ENCODE data around the gene OR52E4. TPM values are rescaled to one million over a fixed set of nuclear protein-coding genes. Genes with fewer than 3 reads are reported as not detected.

The OR52E4 gene
- total RNA-seq = not detected
- not detected for polyA plus RNA-seq (ENCODE audit: insufficient read length in 2 of 2)
- long read RNA-seq, donor 1 = 0 reads
- long read RNA-seq, donor 2 = 0 reads
- long read RNA-seq, donor 3 = 0 reads
- long read RNA-seq, donor 4 = 0 reads

- no peaks in the 10 kb centered on the region for H3K36me3 ChIP-seq (ENCODE audit: control insufficient read depth, insufficient read depth, low read length)
- H3K9me3 ChIP-seq (ENCODE audit: control insufficient read depth, insufficient read depth, low read length) = no peaks in the 10 kb centered on the region
- H3K4me3 ChIP-seq (ENCODE audit: low read depth, low read length) = no peak within 1 kb of the TSS
- no peak for DNase-seq (ENCODE audit: low read depth in 4 of 6, low spot score in 6 of 6)
- 80% methylated on average over 1 of the region's 4 CpGs for WGBS (ENCODE audit: insufficient coverage)
- no peaks in the 10 kb centered on the region for H3K4me1 ChIP-seq (ENCODE audit: control insufficient read depth, insufficient read depth, low read length)
- no peaks in the 10 kb centered on the region for H3K27me3 ChIP-seq (ENCODE audit: control insufficient read depth, insufficient read depth, low read length)
- no peak within 1 kb of the TSS for H3K27ac ChIP-seq (ENCODE audit: low read depth, low read length)
Measured at GRCh38 chr11:5880329-5880728, at the start of gene OR52E4. Gene OR52E4, plus strand, starts transcription at chr11:5880629. Its CDS starts 3,664 bp downstream, at chr11:5884293.

DNA sequence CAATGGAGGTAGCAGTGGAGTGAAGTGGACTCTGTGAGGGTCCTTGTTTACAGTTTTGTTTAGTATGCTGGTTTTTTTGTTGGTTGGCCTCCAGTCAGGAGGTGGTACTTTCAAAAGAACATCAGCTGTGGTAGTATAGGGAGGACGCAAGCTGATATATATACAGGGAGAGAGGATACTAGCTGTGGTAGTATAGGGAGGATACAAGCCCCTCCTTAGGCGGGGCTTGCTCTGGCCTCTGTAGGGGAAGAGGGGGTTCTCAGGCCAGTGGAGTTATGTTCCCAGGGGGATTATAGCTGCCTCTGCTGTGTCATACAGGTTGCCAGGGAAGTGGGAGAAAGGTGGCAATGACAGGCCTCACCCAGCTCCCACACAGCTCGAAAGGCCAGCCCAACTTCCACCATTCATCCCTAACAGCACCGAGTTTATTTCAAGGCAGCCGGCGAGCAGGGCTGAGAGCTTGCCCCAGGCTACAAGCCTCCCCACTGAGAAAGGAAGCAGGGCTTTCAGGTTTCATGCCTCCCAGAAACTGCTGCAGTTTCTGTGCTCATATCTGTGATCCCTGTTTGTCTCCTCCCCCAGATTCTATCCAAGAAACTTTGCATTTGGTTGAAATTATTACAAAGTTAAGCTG lies 49.1 kb upstream of the OR52E4 start:
- Histone ChIP-seq H3K36me3 (ENCODE audit: control insufficient read depth, insufficient read depth, low read length) (no peaks in the 10 kb centered on the region), H3K4me3 (ENCODE audit: low read depth, low read length) (no peak overlapping the region), H3K9me3 (ENCODE audit: control insufficient read depth, insufficient read depth, low read length) (no peaks in the 10 kb centered on the region), H3K27ac (ENCODE audit: low read depth, low read length) (no peak overlapping the region), H3K4me1 (ENCODE audit: control insufficient read depth, insufficient read depth, low read length) (no peaks in the 10 kb centered on the region), H3K27me3 (ENCODE audit: control insufficient read depth, insufficient read depth, low read length) (no peaks in the 10 kb centered on the region)
- DNase-seq (ENCODE audit: low read depth in 4 of 6, low spot score in 6 of 6) = no peak
- 76% methylated on average over 4 of the region's 6 CpGs for WGBS (ENCODE audit: insufficient coverage)

DNA sequence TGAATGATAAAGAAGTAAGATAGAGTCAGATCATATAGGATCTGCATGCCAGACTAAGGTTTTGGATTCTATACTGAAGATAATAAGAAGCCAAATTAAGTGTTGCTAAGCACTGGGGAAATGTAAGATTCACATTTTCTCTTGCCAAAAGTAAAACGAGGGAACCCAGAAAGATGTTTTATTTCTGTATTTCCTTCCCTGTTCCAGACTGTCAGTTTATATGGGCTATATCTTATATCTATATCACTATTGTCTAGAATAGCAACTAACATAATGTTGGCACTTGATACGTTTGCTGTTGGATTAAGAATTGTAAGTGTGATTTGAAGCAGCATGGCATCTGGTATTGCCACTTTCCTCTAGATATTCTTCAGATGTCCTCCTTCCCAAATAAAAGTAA lies 47.0 kb upstream of the OR52E4 start:
- H3K36me3 ChIP-seq (ENCODE audit: control insufficient read depth, insufficient read depth, low read length) = no peaks in the 10 kb centered on the region
- no peaks in the 10 kb centered on the region for H3K9me3 ChIP-seq (ENCODE audit: control insufficient read depth, insufficient read depth, low read length)
- H3K27ac ChIP-seq (ENCODE audit: low read depth, low read length) = no peak overlapping the region
- no peaks in the 10 kb centered on the region for H3K4me1 ChIP-seq (ENCODE audit: control insufficient read depth, insufficient read depth, low read length)
- WGBS (ENCODE audit: insufficient coverage) = no CpG with 5 or more reads among the region's 2 CpGs
- no peak overlapping the region for H3K4me3 ChIP-seq (ENCODE audit: low read depth, low read length)
- DNase-seq (ENCODE audit: low read depth in 4 of 6, low spot score in 6 of 6) = peak in 1 of 6 donors; percentile 68
- no peaks in the 10 kb centered on the region for H3K27me3 ChIP-seq (ENCODE audit: control insufficient read depth, insufficient read depth, low read length)

- Histone ChIP-seq H3K4me3 (ENCODE audit: low read depth, low read length) (no peak overlapping the region), H3K4me1 (ENCODE audit: control insufficient read depth, insufficient read depth, low read length) (no peaks in the 10 kb centered on the region), H3K27ac (ENCODE audit: low read depth, low read length) (no peak overlapping the region), H3K9me3 (ENCODE audit: control insufficient read depth, insufficient read depth, low read length) (no peaks in the 10 kb centered on the region), H3K27me3 (ENCODE audit: control insufficient read depth, insufficient read depth, low read length) (no peaks in the 10 kb centered on the region), H3K36me3 (ENCODE audit: control insufficient read depth, insufficient read depth, low read length) (no peaks in the 10 kb centered on the region)
- WGBS (ENCODE audit: insufficient coverage) = no CpG with 5 or more reads among the region's 2 CpGs
- DNase-seq (ENCODE audit: low read depth in 4 of 6, low spot score in 6 of 6) = no peak
Measured at GRCh38 chr11:5837695-5838094, 42.7 kb upstream of the OR52E4 start.

GRCh38 chr11:5841797-5842196 lies 38.6 kb upstream of the OR52E4 start, which contains the start of gene OR52E6:
Gene OR52E6, minus strand, starts transcription at chr11:5841897. Its CDS starts 0 bp downstream, at chr11:5841897.
- Histone ChIP-seq H3K36me3 (ENCODE audit: control insufficient read depth, insufficient read depth, low read length) (no peaks in the 10 kb centered on the region), H3K27me3 (ENCODE audit: control insufficient read depth, insufficient read depth, low read length) (no peaks in the 10 kb centered on the region), H3K9me3 (ENCODE audit: control insufficient read depth, insufficient read depth, low read length) (no peaks in the 10 kb centered on the region), H3K4me3 (ENCODE audit: low read depth, low read length) (no peak within 1 kb of the TSS), H3K4me1 (ENCODE audit: control insufficient read depth, insufficient read depth, low read length) (no peaks in the 10 kb centered on the region), H3K27ac (ENCODE audit: low read depth, low read length) (no peak within 1 kb of the TSS)
- no CpG with 5 or more reads among the region's 1 CpG for WGBS (ENCODE audit: insufficient coverage)
- no peak for DNase-seq (ENCODE audit: low read depth in 4 of 6, low spot score in 6 of 6)

- DNase-seq (ENCODE audit: low read depth in 4 of 6, low spot score in 6 of 6) = no peak
- Histone ChIP-seq H3K36me3 (ENCODE audit: control insufficient read depth, insufficient read depth, low read length) (no peaks in the 10 kb centered on the region), H3K9me3 (ENCODE audit: control insufficient read depth, insufficient read depth, low read length) (no peaks in the 10 kb centered on the region), H3K27ac (ENCODE audit: low read depth, low read length) (no peak overlapping the region), H3K27me3 (ENCODE audit: control insufficient read depth, insufficient read depth, low read length) (no peaks in the 10 kb centered on the region), H3K4me3 (ENCODE audit: low read depth, low read length) (no peak overlapping the region), H3K4me1 (ENCODE audit: control insufficient read depth, insufficient read depth, low read length) (no peaks in the 10 kb centered on the region)
- WGBS (ENCODE audit: insufficient coverage) = no CpG with 5 or more reads among the region's 1 CpG
Measured at GRCh38 chr11:5846701-5847100, 33.7 kb upstream of the OR52E4 start.

- no peak for DNase-seq (ENCODE audit: low read depth in 4 of 6, low spot score in 6 of 6)
- Histone ChIP-seq H3K27me3 (ENCODE audit: control insufficient read depth, insufficient read depth, low read length) (no peaks in the 10 kb centered on the region), H3K36me3 (ENCODE audit: control insufficient read depth, insufficient read depth, low read length) (no peaks in the 10 kb centered on the region), H3K4me1 (ENCODE audit: control insufficient read depth, insufficient read depth, low read length) (no peaks in the 10 kb centered on the region), H3K4me3 (ENCODE audit: low read depth, low read length) (no peak overlapping the region), H3K9me3 (ENCODE audit: control insufficient read depth, insufficient read depth, low read length) (no peaks in the 10 kb centered on the region), H3K27ac (ENCODE audit: low read depth, low read length) (no peak overlapping the region)
Measured at GRCh38 chr11:5847711-5848110, 32.7 kb upstream of the OR52E4 start.

DNA sequence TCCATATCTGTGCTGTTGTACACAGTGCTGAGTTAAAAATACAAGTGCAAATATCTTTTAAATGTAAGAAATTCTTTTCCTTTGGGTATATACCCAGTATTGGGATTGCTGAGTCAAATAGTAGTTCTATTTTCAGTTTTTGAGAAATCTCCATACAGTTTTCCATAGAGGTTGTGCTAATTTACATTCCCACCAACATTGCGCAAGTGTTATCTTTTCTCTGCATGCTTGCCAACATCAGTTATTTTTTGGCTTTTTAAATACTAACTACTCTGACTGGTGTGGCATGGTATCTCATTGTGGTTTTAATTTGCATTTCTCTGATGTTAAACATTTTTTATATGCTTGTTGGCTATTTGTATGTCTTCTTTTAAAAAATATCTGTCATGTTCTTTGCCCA lies 29.4 kb upstream of the OR52E4 start:
- Histone ChIP-seq H3K36me3 (ENCODE audit: control insufficient read depth, insufficient read depth, low read length) (no peaks in the 10 kb centered on the region), H3K27me3 (ENCODE audit: control insufficient read depth, insufficient read depth, low read length) (no peaks in the 10 kb centered on the region), H3K27ac (ENCODE audit: low read depth, low read length) (no peak overlapping the region), H3K9me3 (ENCODE audit: control insufficient read depth, insufficient read depth, low read length) (peaks cover 3% of the 10 kb centered on the region), H3K4me1 (ENCODE audit: control insufficient read depth, insufficient read depth, low read length) (no peaks in the 10 kb centered on the region), H3K4me3 (ENCODE audit: low read depth, low read length) (no peak overlapping the region)
- no peak for DNase-seq (ENCODE audit: low read depth in 4 of 6, low spot score in 6 of 6)
- WGBS (ENCODE audit: insufficient coverage) = no CpG with 5 or more reads among the region's 1 CpG

DNA sequence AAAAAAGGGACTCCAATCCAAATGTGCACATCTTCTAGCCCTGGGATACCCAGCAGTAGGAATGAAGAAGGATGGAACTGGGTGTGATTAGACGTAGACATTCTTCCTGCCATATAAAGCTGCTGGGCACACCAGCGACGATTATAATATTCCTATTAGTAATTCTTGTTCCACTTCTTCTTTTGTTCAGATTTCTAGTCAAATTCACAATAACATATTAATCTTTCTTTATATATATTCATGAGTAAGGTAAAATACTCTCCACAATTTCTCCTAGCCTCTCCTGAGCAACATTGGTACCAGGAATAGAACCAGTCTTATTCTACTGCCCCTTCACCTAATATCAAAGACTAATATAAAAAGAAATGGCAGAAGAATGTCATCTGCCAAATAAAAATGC lies 22.8 kb upstream of the OR52E4 start, which contains the start of gene OR52E8:
OR52E8 (minus strand) TSS at position 101 of the 400 bp plus-strand sequence; CDS start at position 101, 0 bp downstream.
- DNase-seq (ENCODE audit: low read depth in 4 of 6, low spot score in 6 of 6) = no peak
- no CpG with 5 or more reads among the region's 3 CpGs for WGBS (ENCODE audit: insufficient coverage)
- Histone ChIP-seq H3K36me3 (ENCODE audit: control insufficient read depth, insufficient read depth, low read length) (no peaks in the 10 kb centered on the region), H3K27me3 (ENCODE audit: control insufficient read depth, insufficient read depth, low read length) (no peaks in the 10 kb centered on the region), H3K4me1 (ENCODE audit: control insufficient read depth, insufficient read depth, low read length) (no peaks in the 10 kb centered on the region), H3K27ac (ENCODE audit: low read depth, low read length) (no peak within 1 kb of the TSS), H3K9me3 (ENCODE audit: control insufficient read depth, insufficient read depth, low read length) (peaks cover 3% of the 10 kb centered on the region), H3K4me3 (ENCODE audit: low read depth, low read length) (no peak within 1 kb of the TSS)

DNA sequence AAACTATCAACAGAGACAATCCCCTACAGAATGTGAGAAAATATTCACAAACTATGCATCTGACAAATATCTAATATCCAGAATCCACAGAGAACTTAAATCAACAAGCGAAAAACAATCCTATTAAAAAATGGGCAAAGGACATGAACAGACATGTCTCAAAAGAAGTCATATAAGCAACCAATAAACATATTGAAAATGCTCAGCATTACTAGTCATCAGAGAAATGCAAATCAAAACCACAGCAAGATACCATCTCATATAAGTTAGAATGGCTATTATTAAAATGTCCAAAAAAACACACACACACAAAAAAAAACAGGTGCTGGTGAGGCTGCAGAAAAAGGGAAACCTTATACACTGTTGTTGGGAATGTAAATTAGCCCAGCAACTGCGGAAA lies 14.6 kb upstream of the OR52E4 start:
- Histone ChIP-seq H3K4me3 (ENCODE audit: low read depth, low read length) (no peak overlapping the region), H3K27ac (ENCODE audit: low read depth, low read length) (no peak overlapping the region), H3K36me3 (ENCODE audit: control insufficient read depth, insufficient read depth, low read length) (no peaks in the 10 kb centered on the region), H3K9me3 (ENCODE audit: control insufficient read depth, insufficient read depth, low read length) (peaks cover 1% of the 10 kb centered on the region), H3K4me1 (ENCODE audit: control insufficient read depth, insufficient read depth, low read length) (no peaks in the 10 kb centered on the region), H3K27me3 (ENCODE audit: control insufficient read depth, insufficient read depth, low read length) (no peaks in the 10 kb centered on the region)
- no peak for DNase-seq (ENCODE audit: low read depth in 4 of 6, low spot score in 6 of 6)
- 100% methylated on average over 1 of the region's 2 CpGs for WGBS (ENCODE audit: insufficient coverage)

Measured in spinal cord (tissue), 10 donors.